Activated T-helper 9 cell treated with anti-CD3 and anti-CD28 coated beads, Interleukin-2, amount 50 U/mL, for 16 hours (primary cell): ENCODE results near the gene HMOX2.

Source experiments
- DNase-seq: peaks from one replicate; pipeline ENCODE4 v3.0.0-alpha.2; 2020; ENCODE audit warnings: low read depth

The HMOX2 gene, protein sequence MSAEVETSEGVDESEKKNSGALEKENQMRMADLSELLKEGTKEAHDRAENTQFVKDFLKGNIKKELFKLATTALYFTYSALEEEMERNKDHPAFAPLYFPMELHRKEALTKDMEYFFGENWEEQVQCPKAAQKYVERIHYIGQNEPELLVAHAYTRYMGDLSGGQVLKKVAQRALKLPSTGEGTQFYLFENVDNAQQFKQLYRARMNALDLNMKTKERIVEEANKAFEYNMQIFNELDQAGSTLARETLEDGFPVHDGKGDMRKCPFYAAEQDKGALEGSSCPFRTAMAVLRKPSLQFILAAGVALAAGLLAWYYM

GRCh38 chr16:4475880-4476788, at the start of gene HMOX2:
Gene HMOX2 (plus strand): TSS chr16:4476398. CDS start chr16:4505525, 29,127 bp downstream.
- DNase-seq: peak; percentile 91

DNA sequence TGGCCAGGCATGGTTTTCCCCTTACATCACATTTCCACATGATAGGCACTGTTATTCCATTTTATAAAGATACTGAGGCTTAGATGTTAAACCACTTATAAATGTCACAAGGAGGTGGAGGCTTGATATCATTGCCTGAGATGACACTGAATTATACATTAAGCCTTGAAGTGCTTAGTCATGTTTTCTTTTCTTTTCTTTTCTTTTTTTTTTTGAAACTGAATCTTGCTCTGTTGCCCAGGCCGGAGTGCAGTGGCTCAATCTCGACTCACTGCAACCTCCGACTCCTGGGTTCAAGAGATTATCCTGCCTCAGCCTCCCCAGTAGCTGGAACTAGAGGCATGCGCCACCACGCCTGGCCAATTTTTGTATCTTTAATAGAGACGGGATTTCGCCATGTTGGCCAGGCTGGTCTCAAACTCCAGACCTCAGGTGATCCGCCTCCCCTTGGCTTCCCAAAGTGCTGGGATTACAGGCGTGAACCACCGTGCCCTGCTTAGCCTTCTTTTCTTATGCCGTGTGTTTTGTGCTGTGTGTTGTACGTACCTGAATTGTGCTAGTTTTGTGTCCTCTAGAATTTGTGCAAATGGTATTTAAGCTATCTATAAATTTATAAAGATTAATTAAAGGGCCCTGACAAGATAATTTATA, 49.4 kb upstream of the HMOX2 start:
- no peak for DNase-seq

GRCh38 chr16:4428500-4428899, 47.7 kb upstream of the HMOX2 start:
- no peak for DNase-seq

DNA sequence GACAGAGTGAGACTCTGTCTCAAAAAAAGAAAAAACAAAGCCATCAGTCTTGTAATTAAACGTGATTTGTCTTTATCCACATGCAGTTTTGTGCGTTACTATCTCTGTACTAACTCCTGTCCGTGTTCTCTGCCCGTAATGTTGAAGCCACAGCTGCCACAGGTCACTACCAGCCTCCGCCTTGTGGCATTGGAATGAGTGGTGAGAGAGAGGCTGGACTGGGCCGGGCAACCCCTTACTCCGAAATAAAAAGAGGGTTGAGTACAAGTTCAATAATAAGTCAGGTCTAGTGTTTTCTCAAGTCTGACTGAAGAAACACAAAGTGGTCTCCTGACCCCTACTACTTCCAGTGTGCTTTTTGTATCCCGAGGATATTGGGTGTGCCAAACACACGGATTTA, 45.2 kb upstream of the HMOX2 start:
- DNase-seq: no peak

DNA sequence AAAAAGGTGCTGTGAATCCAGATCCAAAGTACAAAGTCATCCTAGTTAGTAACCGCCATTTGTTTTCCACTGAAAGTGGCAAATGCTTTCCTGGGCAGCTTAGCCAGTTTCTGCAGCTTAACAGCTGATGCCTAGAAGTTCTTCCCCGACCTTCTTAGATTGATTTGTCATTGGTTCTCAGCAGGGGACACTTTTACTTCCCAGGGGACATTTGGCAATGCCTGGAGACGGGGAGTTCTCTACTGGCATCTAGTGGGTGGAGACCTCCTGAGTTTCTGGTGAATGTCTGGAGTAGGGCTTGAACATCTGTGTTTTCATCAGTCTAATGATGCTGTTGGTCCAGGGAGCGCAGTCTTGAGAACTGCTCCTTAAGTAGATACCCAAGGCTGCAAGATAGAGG, 43.0 kb upstream of the HMOX2 start:
- no peak for DNase-seq

DNA sequence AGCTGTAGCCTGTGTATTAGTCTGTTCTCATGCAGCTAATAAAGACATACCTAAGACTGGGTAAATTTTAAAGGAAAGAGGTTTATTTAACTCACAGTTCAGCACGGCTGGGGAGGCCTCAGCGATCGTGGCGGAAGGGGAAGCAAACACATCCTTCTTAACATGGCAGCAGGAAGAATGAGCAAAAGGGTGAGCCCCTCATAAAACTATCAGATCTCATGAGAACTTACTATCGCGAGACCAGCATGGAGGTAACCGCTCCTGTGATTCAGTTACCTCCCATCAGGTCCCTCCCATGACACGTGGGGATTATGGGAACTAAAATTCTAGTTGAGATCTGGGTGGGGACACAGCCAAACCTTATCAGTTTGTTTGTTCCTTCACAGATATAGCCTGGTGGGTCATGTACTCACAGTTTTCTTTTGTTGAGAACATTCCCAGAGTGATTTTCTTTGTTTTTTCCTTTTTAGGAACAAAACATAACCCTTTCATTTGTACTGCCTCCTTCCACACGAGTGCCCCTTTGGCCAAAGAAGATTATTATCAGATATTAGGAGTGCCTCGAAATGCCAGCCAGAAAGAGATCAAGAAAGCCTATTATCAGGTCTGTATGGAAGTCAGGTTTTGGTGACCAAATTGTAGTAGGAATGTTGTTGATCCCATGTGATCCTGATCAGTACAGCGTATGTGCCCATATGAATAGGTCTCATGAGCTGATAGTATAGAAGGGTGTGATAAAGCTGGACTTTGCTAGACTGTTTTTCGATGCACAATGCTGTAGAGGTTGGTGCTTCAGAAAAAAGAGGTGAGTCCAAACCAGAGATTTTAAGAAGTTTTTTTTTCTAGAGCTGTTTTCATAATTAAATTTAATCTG, 42.0 kb upstream of the HMOX2 start:
- no peak for DNase-seq

- DNase-seq: no peak
Measured at GRCh38 chr16:4435337-4436067, 40.7 kb upstream of the HMOX2 start.

DNA sequence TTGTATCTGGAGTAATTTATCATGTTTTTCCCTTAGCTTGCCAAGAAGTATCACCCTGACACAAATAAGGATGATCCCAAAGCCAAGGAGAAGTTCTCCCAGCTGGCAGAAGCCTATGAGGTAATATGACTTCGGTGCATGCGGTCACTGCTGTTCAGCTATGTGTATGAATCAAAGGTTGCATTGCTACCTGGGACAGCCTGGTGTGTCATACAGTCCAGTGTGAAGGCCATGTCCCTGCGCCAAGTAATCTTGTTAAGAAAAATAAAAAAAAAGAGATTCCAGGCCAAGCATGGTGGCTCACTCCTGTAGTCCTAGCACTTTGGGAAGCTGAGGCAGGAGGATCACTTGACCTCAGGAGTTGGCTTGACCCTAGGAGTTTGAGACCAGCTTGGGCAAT, 38.8 kb upstream of the HMOX2 start:
- DNase-seq: no peak

DNA sequence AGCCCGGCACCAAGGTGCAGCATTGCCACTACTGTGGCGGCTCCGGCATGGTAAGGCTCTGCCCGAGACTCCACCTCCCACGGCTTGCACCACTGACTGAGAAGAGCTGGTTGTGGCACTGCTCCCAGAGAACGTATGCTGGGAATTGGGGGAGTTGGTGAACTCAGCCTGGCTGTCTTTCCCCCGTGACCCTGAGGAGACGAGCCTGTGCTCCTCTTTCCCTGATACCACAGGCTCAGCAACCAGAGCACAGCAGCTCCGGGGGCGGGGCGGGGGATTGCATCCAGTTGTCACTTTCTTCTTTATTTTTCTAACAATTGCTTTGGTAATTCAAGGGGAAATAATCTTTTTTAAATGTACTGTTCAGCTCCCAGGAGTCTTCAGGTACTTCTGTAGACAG, 33.8 kb upstream of the HMOX2 start:
- DNase-seq: no peak

- DNase-seq: no peak
Measured at GRCh38 chr16:4443271-4443670, 32.9 kb upstream of the HMOX2 start.

DNA sequence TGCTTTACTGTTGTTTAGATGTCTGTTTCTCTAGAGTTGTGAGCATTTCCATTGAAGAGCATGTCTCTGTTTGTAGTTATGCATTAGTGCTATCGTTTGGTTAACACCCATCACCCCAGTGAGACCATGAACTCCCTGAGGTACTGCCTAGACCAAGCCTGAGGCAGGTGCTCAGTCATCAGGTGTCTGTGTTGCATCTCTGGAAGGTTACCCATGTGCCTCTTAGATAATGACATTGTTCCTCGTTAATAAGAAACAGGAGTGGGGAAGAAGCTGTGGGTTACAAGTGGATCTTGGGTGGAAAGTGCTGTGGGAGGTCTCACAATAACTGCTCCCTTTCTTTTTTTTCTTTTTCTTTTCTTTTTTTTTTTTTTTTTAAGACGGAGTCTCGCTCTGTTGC, 32.2 kb upstream of the HMOX2 start:
- no peak for DNase-seq

- DNase-seq: no peak
Measured at GRCh38 chr16:4450430-4450829, 25.8 kb upstream of the HMOX2 start.

GRCh38 chr16:4450931-4451519, 25.2 kb upstream of the HMOX2 start:
- no peak for DNase-seq

- no peak for DNase-seq
Measured at GRCh38 chr16:4452674-4453073, 23.5 kb upstream of the HMOX2 start.

DNA sequence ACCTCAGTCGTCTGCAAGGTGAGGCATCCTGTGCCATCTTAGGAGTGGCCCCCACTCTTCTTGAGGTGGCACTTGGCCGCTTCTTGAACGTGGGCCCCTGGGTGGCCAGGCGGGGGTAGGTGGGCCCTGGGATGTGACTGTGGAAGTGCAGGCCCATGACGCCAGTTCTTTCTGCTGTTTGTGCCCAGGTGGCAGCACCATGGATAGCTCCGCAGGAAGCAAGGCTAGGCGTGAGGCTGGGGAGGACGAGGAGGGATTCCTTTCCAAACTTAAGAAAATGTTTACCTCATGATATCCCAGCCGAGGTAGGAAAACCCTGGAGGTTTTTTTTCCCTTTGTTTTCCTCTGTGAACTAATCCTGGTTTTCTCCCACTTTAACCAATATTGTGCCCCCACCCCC, 21.6 kb upstream of the HMOX2 start:
- DNase-seq: no peak

- DNase-seq: no peak
Measured at GRCh38 chr16:4455081-4455480, 21.1 kb upstream of the HMOX2 start.

GRCh38 chr16:4455951-4456350, 20.2 kb upstream of the HMOX2 start:
- DNase-seq: no peak

GRCh38 chr16:4460936-4461249, 15.3 kb upstream of the HMOX2 start:
- no peak for DNase-seq

- DNase-seq: no peak
Measured at GRCh38 chr16:4461250-4462085, 14.7 kb upstream of the HMOX2 start.
